Naive thymus-derived CD4-positive, alpha-beta T cell (primary cell): ENCODE results near the gene PLA2G6. TPM values are rescaled to one million over a fixed set of nuclear protein-coding genes. Genes with fewer than 3 reads are reported as not detected.

Experiments
- ATAC-seq: fragments of 150-1000 bp; cut with Tn5 transposase; 2 replicates; pipeline ENCODE4 v1.10.0; 2021; ENCODE audit warnings: mild to moderate bottlenecking, moderate library complexity
- CTCF ChIA-PET: fragments of 350-600 bp; sonication (Branson Sonifier 250); formaldehyde crosslinking; loops from one replicate; lab custom pipeline; 2021; ENCODE audit warnings: antibody characterized with exemption; lab: Charles Lee
- POLR2A ChIA-PET: fragments of 350-600 bp; sonication (Branson Sonifier 250); formaldehyde crosslinking; loops from one replicate; lab custom pipeline; 2021; ENCODE audit warnings: antibody characterized with exemption, inconsistent platforms; lab: Charles Lee
- DNase-seq, 9 donors: peaks; one replicate each; pipeline versions ENCODE4 v3.0.0 to v3.0.0-alpha.2; 2020 to 2022; ENCODE audit warnings: mixed read lengths in 1 of 9
- H3K27ac ChIP-seq: one replicate; pipeline ENCODE4 v1.7.0; 2013; ENCODE audit warnings: mild to moderate bottlenecking, low read depth, low read length, moderate library complexity
- H3K27me3 ChIP-seq, 2 donors: one replicate each; pipeline ENCODE4 v1.7.0; 2013; ENCODE audit warnings: low read length in 2 of 2, mild to moderate bottlenecking in 2 of 2, moderate library complexity in 2 of 2; ENCODE audit not compliant: control insufficient read depth in 2 of 2, insufficient read depth in 2 of 2
- H3K36me3 ChIP-seq, 3 experiments: 1 replicate in 2 of 3; 2 replicates in 1 of 3; pipeline ENCODE4 v1.7.0; 2013; ENCODE audit warnings: low read length in 3 of 3, mild to moderate bottlenecking in 3 of 3, moderate library complexity in 1 of 3; ENCODE audit not compliant: insufficient read depth in 3 of 3, control insufficient read depth in 2 of 3
- H3K4me1 ChIP-seq, 2 donors: one replicate each; pipeline ENCODE4 v1.7.0; 2013; ENCODE audit warnings: low read length in 2 of 2, mild to moderate bottlenecking in 2 of 2, moderate library complexity in 1 of 2; ENCODE audit not compliant: control insufficient read depth in 2 of 2, insufficient read depth in 2 of 2
- H3K4me3 ChIP-seq: 2 replicates; pipeline ENCODE4 v1.7.0; 2013; ENCODE audit warnings: mild to moderate bottlenecking, low read length
- H3K9me3 ChIP-seq, 3 experiments: 1 replicate in 2 of 3; 2 replicates in 1 of 3; pipeline ENCODE4 v1.7.0; 2013; ENCODE audit warnings: low read length in 3 of 3; ENCODE audit not compliant: control insufficient read depth in 2 of 3
- H3K27ac Mint-ChIP-seq, 9 donors: one replicate each; pipeline ENCODE4 v1.8.0; 2020 to 2022; ENCODE audit warnings: mixed read lengths in 9 of 9, mild to moderate bottlenecking in 8 of 9, moderate library complexity in 5 of 9, inconsistent platforms in 2 of 9
- H3K27me3 Mint-ChIP-seq, 5 donors: one replicate each; pipeline ENCODE4 v1.8.0; 2021 to 2022; ENCODE audit warnings: mixed read lengths in 5 of 5, mild to moderate bottlenecking in 1 of 5
- H3K36me3 Mint-ChIP-seq, 5 donors: one replicate each; pipeline ENCODE4 v1.8.0; 2020 to 2022; ENCODE audit warnings: mixed read lengths in 5 of 5, mild to moderate bottlenecking in 3 of 5, inconsistent platforms in 1 of 5
- H3K4me1 Mint-ChIP-seq, 7 donors: one replicate each; pipeline ENCODE4 v1.8.0; 2020 to 2022; ENCODE audit warnings: mixed read lengths in 7 of 7, mild to moderate bottlenecking in 3 of 7, inconsistent platforms in 1 of 7
- H3K4me3 Mint-ChIP-seq, 10 donors: one replicate each; pipeline ENCODE4 v1.8.0; 2020 to 2022; ENCODE audit warnings: mild to moderate bottlenecking in 10 of 10, mixed read lengths in 10 of 10, moderate library complexity in 6 of 10, inconsistent platforms in 2 of 10
- H3K9me3 Mint-ChIP-seq, 11 donors: one replicate each; pipeline ENCODE4 v1.8.0; 2020 to 2022; ENCODE audit warnings: mixed read lengths in 11 of 11, mild to moderate bottlenecking in 4 of 11, inconsistent platforms in 1 of 11, moderate library complexity in 1 of 11
- intact Hi-C, 2 donors: fragments of 100-400 bp; cut with micrococcal nuclease; formaldehyde crosslinking; loops; one replicate each; pipeline ENCODE4 v1.15.1; 2023
- polyA plus RNA-seq, 2 donors: library from polyadenylated mRNA; unstranded; fragments of 300-500 nt; fragmentation: Illumina TruSeq; gene quantifications; one replicate each; pipeline ENCODE4 v1.2.3, GENCODE V29; 2021
- total RNA-seq, 6 experiments: library from RNA in 5 of 6; stranded (reverse) in 5 of 6; gene quantifications; 1 replicate in 5 of 6; 2 replicates in 1 of 6; pipeline ENCODE4 v1.2.3 and lab custom pipeline; 2021 to 2026

The PLA2G6 gene
- total and polyA plus RNA-seq, 7 experiments from 2014 or later, result 4.8 to 252 (median 78.9) TPM

GRCh38 chr22:38207898-38208432 lies 26.3 kb upstream of the PLA2G6 start:
- Mint-ChIP-seq H3K36me3 (peaks cover 0 to 3% (median 0%) of the 10 kb centered on the region in 5 donors), H3K27me3 (no peaks in the 10 kb centered on the region), H3K4me3 (no peak overlapping the region), H3K9me3 (peaks cover 0 to 2% (median 0%) of the 10 kb centered on the region in 11 donors), H3K27ac (peak overlapping the region in 3 of 9 donors; percentile 14 to 72 (median 62)), H3K4me1 (peaks cover under 1 to 33% (median 13%) of the 10 kb centered on the region in 7 donors)
- DNase-seq, result no peak
- ChIA-PET CTCF (no interaction called here), POLR2A (interaction anchor here (1.0 kb wide), 1 partner anchor 16 kb away, joined by 3 read pairs; no protein-coding TSS in a partner anchor)
- intact Hi-C loops, result loop anchor here in 1 of 2 donors (10.0 kb wide), 1 partner anchor 93 kb away; the partner anchor contains the start of gene BAIAP2L2
- H3K4me3 ChIP-seq, result no peak overlapping the region
- H3K9me3 ChIP-seq, result no peaks in the 10 kb centered on the region
- no peak for ATAC-seq
- H3K27me3 ChIP-seq, result no peaks in the 10 kb centered on the region
- H3K27ac ChIP-seq, result no peak overlapping the region
- no peaks in the 10 kb centered on the region for H3K36me3 ChIP-seq
- H3K4me1 ChIP-seq, result peaks cover 0 to 9% of the 10 kb centered on the region in 2 donors

GRCh38 chr22:38205261-38206128 lies 23.9 kb upstream of the PLA2G6 start:
- peaks cover 10 to 39% (median 26%) of the 10 kb centered on the region in 7 donors for H3K4me1 Mint-ChIP-seq
- no peak overlapping the region for H3K4me3 ChIP-seq
- ATAC-seq (no peak), DNase-seq (no peak)
- ChIA-PET POLR2A (interaction anchor here (0.5 to 1.5 kb wide), 3 partner anchors 19 to 61 kb away, joined by 3 read pairs; partner anchors contain the start of gene PLA2G6), CTCF (interaction anchor here (0.6 kb wide), 1 partner anchor 25 kb away, joined by 3 read pairs; no protein-coding TSS in a partner anchor)
- no peaks in the 10 kb centered on the region for H3K36me3 Mint-ChIP-seq
- H3K27ac Mint-ChIP-seq, result peak overlapping the region in 4 of 9 donors; percentile 20 to 65 (median 55)
- H3K4me3 Mint-ChIP-seq, result peak overlapping the region in 2 of 10 donors; percentile 3 to 45
- H3K9me3 ChIP-seq, result no peaks in the 10 kb centered on the region
- H3K27me3 Mint-ChIP-seq, result no peaks in the 10 kb centered on the region
- peaks cover 5 to 19% of the 10 kb centered on the region in 2 donors for H3K4me1 ChIP-seq
- no peak overlapping the region for H3K27ac ChIP-seq
- H3K36me3 ChIP-seq, result peaks cover 0 to 3% (median 0%) of the 10 kb centered on the region in 3 experiments
- intact Hi-C loops, result loop anchor here in 1 of 2 donors (10.0 kb wide), 1 partner anchor 91 kb away; the partner anchor contains the start of gene BAIAP2L2
- H3K27me3 ChIP-seq, result no peaks in the 10 kb centered on the region
- peaks cover 0 to 3% (median 0%) of the 10 kb centered on the region in 11 donors for H3K9me3 Mint-ChIP-seq

DNA sequence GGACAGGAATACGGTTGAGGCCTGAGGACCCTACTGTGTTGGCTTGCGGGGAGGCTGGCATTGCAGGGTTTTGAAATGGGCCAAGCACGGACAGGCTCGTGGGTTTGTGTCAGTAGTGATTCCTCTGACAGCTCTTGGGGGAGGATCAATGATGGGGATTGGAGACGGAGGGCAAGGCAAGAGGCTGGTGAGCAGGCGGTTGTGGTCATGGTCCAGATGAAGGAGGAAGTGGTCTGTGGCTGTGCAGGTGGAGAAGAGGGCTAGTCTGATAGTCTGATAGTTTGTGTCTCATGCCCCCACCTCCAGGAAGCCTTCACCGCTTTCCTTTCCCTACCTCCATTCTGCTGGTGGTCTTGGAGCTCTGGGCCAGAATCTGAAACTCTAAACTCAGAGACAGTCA lies 23.2 kb upstream of the PLA2G6 start:
- no peak for DNase-seq
- POLR2A ChIA-PET, result interaction anchor here (0.6 to 2.5 kb wide), 3 partner anchors 10 to 120 kb away, joined by 3 to 8 read pairs (median 4); no protein-coding TSS in a partner anchor

DNA sequence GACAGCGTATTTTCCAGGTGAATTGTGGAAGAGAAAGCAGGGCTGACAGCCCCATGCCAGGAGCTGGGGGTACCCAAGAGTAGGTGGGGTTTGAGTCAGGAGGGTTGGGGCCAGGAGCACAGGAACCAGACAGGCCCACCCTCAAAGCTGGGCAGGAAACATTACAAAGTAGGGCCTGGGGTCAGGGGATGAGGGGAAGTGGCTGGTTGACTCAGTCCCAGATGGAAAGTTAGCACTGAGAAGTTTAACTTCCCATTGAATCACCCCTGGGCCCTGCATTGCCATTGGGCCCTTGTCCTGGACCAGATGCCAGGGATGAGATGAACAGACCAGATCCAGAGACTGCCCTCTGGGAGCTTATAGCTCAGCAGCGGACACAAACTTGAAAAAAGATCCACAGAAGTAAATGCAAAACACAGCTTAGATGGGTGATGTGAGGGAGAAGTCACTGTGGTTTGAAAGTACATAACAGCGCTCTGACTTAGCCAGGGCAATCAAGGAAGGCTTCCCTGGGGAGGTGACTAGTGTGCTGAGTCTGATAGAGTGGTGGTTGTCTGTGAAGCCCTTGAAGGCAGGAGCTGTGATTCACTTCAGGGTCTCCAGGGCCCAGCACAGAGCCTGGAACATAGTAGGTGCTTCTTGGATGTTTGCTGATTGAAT lies 22.4 kb upstream of the PLA2G6 start:
- H3K27me3 Mint-ChIP-seq, result no peaks in the 10 kb centered on the region
- H3K4me1 Mint-ChIP-seq, result peaks cover 10 to 38% (median 26%) of the 10 kb centered on the region in 7 donors
- no peak for DNase-seq
- H3K9me3 Mint-ChIP-seq, result peaks cover 0 to 3% (median 0%) of the 10 kb centered on the region in 11 donors
- peaks cover 0 to 2% (median 0%) of the 10 kb centered on the region in 5 donors for H3K36me3 Mint-ChIP-seq
- Histone ChIP-seq H3K27ac (peak overlapping the region; percentile 88), H3K4me1 (peaks cover 5 to 25% of the 10 kb centered on the region in 2 donors), H3K36me3 (peaks cover 0 to 3% (median 0%) of the 10 kb centered on the region in 3 experiments), H3K9me3 (no peaks in the 10 kb centered on the region), H3K4me3 (no peak overlapping the region), H3K27me3 (no peaks in the 10 kb centered on the region)
- peak overlapping the region in 8 of 9 donors; percentile 43 to 81 (median 71) for H3K27ac Mint-ChIP-seq
- ChIA-PET CTCF (interaction anchor here (0.9 to 1.3 kb wide), 2 partner anchors 10 to 152 kb away, joined by 3 read pairs; no protein-coding TSS in a partner anchor), POLR2A (interaction anchor here (0.6 to 2.5 kb wide), 6 partner anchors 11 to 120 kb away, joined by 3 to 8 read pairs (median 4); partner anchors contain the start of gene PLA2G6)
- intact Hi-C loops, result loop anchor here (2.0 to 10.0 kb wide), 6 partner anchors 69 to 503 kb away; partner anchors contain the start of genes TMEM184B (in 2 of the 2), BAIAP2L2 (in 1 of the 2), CSNK1E (in 1 of the 2) and DDX17 (in 1 of the 2)
- H3K4me3 Mint-ChIP-seq, result peak overlapping the region; percentile 32 to 93 (median 86)
- no peak for ATAC-seq

More for the DNA sequence above, 23.2 kb upstream of the PLA2G6 start:
- Histone ChIP-seq H3K27me3 (no peaks in the 10 kb centered on the region), H3K4me1 (peaks cover 5 to 25% of the 10 kb centered on the region in 2 donors), H3K27ac (no peak overlapping the region), H3K36me3 (peaks cover 0 to 3% (median 0%) of the 10 kb centered on the region in 3 experiments), H3K4me3 (no peak overlapping the region), H3K9me3 (no peaks in the 10 kb centered on the region)
- H3K4me1 Mint-ChIP-seq, result peaks cover 10 to 35% (median 26%) of the 10 kb centered on the region in 7 donors
- H3K9me3 Mint-ChIP-seq, result peaks cover 0 to 3% (median 0%) of the 10 kb centered on the region in 11 donors
- H3K27me3 Mint-ChIP-seq, result no peaks in the 10 kb centered on the region
- ATAC-seq, result no peak
- peak overlapping the region in 6 of 9 donors; percentile 7 to 79 (median 64) for H3K27ac Mint-ChIP-seq
- intact Hi-C loops, result loop anchor here (5.0 to 10.0 kb wide), 3 partner anchors 90 to 503 kb away; partner anchors contain the start of genes BAIAP2L2 (in 1 of the 2), CSNK1E (in 1 of the 2) and GTPBP1 (in 1 of the 2)
- peak overlapping the region in 8 of 10 donors; percentile 2 to 76 (median 17) for H3K4me3 Mint-ChIP-seq
- no peaks in the 10 kb centered on the region for H3K36me3 Mint-ChIP-seq
- CTCF ChIA-PET, result no interaction called here

DNA sequence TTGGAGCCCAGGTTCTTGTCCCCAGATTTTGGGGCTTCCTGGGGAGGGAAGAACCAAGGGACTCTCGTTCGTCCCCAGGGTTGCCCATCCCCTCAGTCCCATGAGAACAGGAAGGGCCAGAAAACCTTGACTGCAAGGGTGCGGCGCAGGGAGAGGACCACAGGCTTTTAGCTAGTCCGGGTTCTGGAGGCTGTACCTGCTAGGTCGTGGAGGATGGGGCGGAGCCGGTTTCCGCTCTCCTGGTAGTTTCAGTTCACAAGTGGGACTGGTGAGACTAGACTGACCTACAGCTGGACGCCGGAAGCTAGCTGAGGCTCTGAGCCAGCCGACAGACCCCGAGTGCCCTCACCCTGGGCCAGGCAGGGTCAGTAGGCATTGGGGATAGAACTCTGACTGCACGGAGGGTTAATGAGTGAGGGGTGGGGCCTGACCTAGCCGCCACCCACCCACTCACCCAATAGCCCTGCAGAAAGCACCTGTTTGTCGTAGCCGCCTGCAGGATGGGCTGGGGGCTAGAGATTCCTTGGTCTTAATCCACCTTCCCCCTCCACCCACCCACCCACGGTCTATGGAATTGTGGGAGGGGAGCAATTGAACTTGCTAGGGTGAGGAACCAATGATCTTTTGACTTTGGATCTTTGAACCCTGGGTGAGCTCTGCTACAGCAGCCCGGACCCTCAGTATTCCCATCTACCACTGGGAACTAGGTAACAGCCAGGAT lies 21.6 kb upstream of the PLA2G6 start:
- peaks cover 10 to 33% (median 26%) of the 10 kb centered on the region in 7 donors for H3K4me1 Mint-ChIP-seq
- Histone ChIP-seq H3K9me3 (no peaks in the 10 kb centered on the region), H3K27me3 (no peaks in the 10 kb centered on the region), H3K36me3 (peaks cover 0 to 3% (median 0%) of the 10 kb centered on the region in 3 experiments), H3K4me3 (peak overlapping the region; percentile 77), H3K4me1 (peaks cover 5 to 25% of the 10 kb centered on the region in 2 donors), H3K27ac (peak overlapping the region; percentile 88)
- POLR2A ChIA-PET, result interaction anchor here (0.7 to 2.5 kb wide), 4 partner anchors 11 to 64 kb away, joined by 3 to 8 read pairs (median 6); partner anchors contain the start of gene PLA2G6
- no peaks in the 10 kb centered on the region for H3K27me3 Mint-ChIP-seq
- peak overlapping the region; percentile 59 to 85 (median 78) for H3K27ac Mint-ChIP-seq
- intact Hi-C loops, result loop anchor here (2.0 to 10.0 kb wide), 6 partner anchors 70 to 504 kb away; partner anchors contain the start of genes TMEM184B (in 2 of the 2), BAIAP2L2 (in 1 of the 2), CSNK1E (in 1 of the 2) and DDX17 (in 1 of the 2)
- peaks cover 0 to 3% (median 0%) of the 10 kb centered on the region in 11 donors for H3K9me3 Mint-ChIP-seq
- peak overlapping the region; percentile 80 to 93 (median 88) for H3K4me3 Mint-ChIP-seq
- CTCF ChIA-PET, result interaction anchor here (0.9 to 1.3 kb wide), 2 partner anchors 11 to 151 kb away, joined by 3 read pairs; no protein-coding TSS in a partner anchor
- no peak for ATAC-seq
- peak in 8 of 9 donors; percentile 30 to 49 (median 42) for DNase-seq
- peaks cover 0 to 2% (median 0%) of the 10 kb centered on the region in 5 donors for H3K36me3 Mint-ChIP-seq
